BLaER1 treated with 17β-estradiol and CSF1 and Interleukin-3, amounts not matched to agents 10 nM and 100 nM (cell line): ENCODE data around the gene DNAH5.

ENCODE experiments used
- H3K27ac ChIP-seq, 11 experiments: shearing (Covaris generic); formaldehyde crosslinking; 2 replicates each; pipeline ENCODE4 v1.8.1; 2022
- H3K27me3 ChIP-seq, 11 experiments: shearing (Covaris generic); formaldehyde crosslinking; 2 replicates each; pipeline ENCODE4 v1.8.1; 2022
- H3K36me3 ChIP-seq, 11 experiments: shearing (Covaris generic); formaldehyde crosslinking; 2 replicates each; pipeline ENCODE4 v1.8.1; 2022
- H3K4me1 ChIP-seq, 10 experiments: shearing (Covaris generic); formaldehyde crosslinking; 2 replicates each; pipeline ENCODE4 v1.8.1; 2022
- H3K4me2 ChIP-seq, 11 experiments: shearing (Covaris generic); formaldehyde crosslinking; 2 replicates each; pipeline ENCODE4 v1.8.1; 2022
- H3K4me3 ChIP-seq, 10 experiments: shearing (Covaris generic); formaldehyde crosslinking; 2 replicates each; pipeline ENCODE4 v1.8.1; 2022
- H3K9ac ChIP-seq, 11 experiments: shearing (Covaris generic); formaldehyde crosslinking; 2 replicates each; pipeline ENCODE4 v1.8.1; 2022
- H3K9me3 ChIP-seq, 11 experiments: shearing (Covaris generic); formaldehyde crosslinking; replicated peaks in 1 of 11; 2 replicates each; pipeline ENCODE4 v1.8.1; 2022
- H4K20me1 ChIP-seq, 11 experiments: shearing (Covaris generic); formaldehyde crosslinking; 2 replicates each; pipeline ENCODE4 v1.8.1; 2022
- Cebpa-rat ChIP-seq, 11 experiments: shearing (Covaris generic); IDR thresholded peaks; 2 replicates each; pipeline ENCODE4 v1.8.1; 2022

DNAH5 gene

DNA sequence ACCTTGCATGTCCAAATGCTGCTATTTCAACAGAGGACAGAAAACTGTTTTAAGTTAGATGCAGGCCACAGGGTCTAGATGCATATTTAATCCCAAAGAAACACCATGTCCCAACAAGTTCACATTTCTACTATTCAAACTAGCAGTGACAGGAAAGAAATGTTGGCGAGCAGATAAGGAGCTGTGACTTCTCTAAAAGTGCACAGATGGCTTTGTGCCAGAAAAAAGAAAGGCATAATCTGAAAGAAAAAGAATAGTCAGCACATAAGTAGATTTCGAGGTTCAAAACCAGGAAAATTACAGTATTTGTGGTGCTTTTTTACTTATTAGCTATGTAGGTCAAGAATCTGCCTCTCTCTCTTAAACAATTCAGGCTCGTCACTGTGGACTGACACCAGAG lies 178.3 kb downstream of the DNAH5 start:
- no peak for TF ChIP-seq Cebpa-rat (IDR thresholded peaks at IDR 0.05)
- H4K20me1 ChIP-seq = no peaks in the 10 kb centered on the region
- H3K36me3 ChIP-seq = no peaks in the 10 kb centered on the region
- peaks cover 0 to 4% (median 0%) of the 10 kb centered on the region in 11 experiments; a peak in 2 of 22 replicates for H3K9me3 ChIP-seq
- H3K4me2 ChIP-seq = no peak overlapping the region
- no peak overlapping the region for H3K4me3 ChIP-seq
- H3K9ac ChIP-seq = no peak overlapping the region
- no peaks in the 10 kb centered on the region for H3K27me3 ChIP-seq
- no peak overlapping the region for H3K27ac ChIP-seq
- H3K4me1 ChIP-seq = peaks cover 0 to 19% (median 0%) of the 10 kb centered on the region in 10 experiments; a peak in 7 of 20 replicates

DNA sequence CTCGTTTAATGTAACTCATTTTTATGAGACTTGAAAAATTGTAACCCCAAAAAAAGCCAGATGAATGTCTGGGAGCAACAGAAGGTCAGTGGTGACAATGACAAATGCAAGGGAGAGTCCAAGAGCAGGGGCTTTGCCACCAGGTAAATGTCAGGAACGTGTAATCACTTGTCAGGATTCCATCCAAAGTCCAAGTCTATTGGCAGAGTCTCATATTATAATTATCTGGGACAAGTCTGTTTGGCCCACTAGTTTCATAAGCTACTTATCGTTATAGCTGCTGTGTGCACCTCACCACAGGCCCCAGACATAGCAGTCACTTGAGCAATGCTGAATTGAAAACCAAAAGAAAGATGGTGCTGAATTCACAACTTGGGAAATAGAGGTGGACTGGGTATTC lies 180.8 kb downstream of the DNAH5 start:
- H3K4me1 ChIP-seq = peaks cover 0 to 5% (median 0%) of the 10 kb centered on the region in 10 experiments; a peak in 7 of 20 replicates
- H3K27me3 ChIP-seq = no peaks in the 10 kb centered on the region
- no peaks in the 10 kb centered on the region for H4K20me1 ChIP-seq
- H3K9me3 ChIP-seq = peaks cover 0 to 4% (median 0%) of the 10 kb centered on the region in 11 experiments; a peak in 2 of 22 replicates
- no peak overlapping the region for H3K4me3 ChIP-seq
- no peak overlapping the region for H3K27ac ChIP-seq
- no peaks in the 10 kb centered on the region for H3K36me3 ChIP-seq
- no peak overlapping the region for H3K9ac ChIP-seq
- no peak overlapping the region for H3K4me2 ChIP-seq
- no peak for TF ChIP-seq Cebpa-rat (IDR thresholded peaks at IDR 0.05)

DNA sequence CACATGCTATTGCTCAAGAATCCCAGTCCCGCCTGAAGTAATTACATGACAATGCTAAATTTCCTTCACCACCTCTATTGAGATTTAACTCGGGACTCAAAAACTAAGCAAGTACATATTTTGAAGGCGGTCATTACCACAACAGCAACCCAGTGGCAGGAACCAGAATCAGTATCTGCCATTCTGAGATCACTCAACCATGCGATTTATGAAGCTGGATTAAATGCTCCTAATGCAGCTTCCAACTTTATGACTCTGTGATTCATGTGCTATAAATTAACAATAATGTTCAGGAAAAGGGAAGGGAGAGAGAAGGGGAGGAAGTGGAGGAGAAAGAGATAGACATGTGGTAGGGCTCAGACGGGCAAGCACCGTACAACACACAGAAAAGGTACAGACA lies 194.7 kb downstream of the DNAH5 start:
- no peak for TF ChIP-seq Cebpa-rat (IDR thresholded peaks at IDR 0.05)
- no peaks in the 10 kb centered on the region for H4K20me1 ChIP-seq
- no peak overlapping the region for H3K9ac ChIP-seq
- no peak overlapping the region for H3K4me2 ChIP-seq
- no peaks in the 10 kb centered on the region for H3K4me1 ChIP-seq
- H3K27ac ChIP-seq = no peak overlapping the region
- H3K4me3 ChIP-seq = no peak overlapping the region
- no peaks in the 10 kb centered on the region for H3K9me3 ChIP-seq
- no peaks in the 10 kb centered on the region for H3K27me3 ChIP-seq
- H3K36me3 ChIP-seq = no peaks in the 10 kb centered on the region

DNA sequence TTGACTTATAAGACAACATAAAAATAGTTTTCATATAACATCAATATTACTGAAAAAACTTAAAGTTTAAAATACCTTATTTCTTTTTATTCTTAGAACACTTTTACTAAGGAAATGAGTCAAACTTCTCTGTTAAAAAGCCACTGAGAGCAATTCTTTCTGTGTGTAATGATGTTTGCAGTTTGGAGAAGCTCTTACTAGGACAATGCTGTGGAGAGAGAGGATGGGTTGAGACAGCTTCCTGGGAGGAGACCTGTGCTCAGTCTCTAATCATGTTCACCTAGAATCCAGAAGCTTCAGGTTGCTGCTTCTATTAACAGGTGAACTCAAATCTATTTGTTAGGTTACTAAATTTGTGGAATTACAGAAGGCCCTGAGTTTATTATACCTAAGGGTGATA lies 198.5 kb downstream of the DNAH5 start:
- no peaks in the 10 kb centered on the region for H4K20me1 ChIP-seq
- H3K36me3 ChIP-seq = no peaks in the 10 kb centered on the region
- H3K27me3 ChIP-seq = no peaks in the 10 kb centered on the region
- H3K4me1 ChIP-seq = no peaks in the 10 kb centered on the region
- no peak overlapping the region for H3K27ac ChIP-seq
- H3K4me2 ChIP-seq = no peak overlapping the region
- no peak overlapping the region for H3K9ac ChIP-seq
- no peak for TF ChIP-seq Cebpa-rat (IDR thresholded peaks at IDR 0.05)
- no peaks in the 10 kb centered on the region for H3K9me3 ChIP-seq
- no peak overlapping the region for H3K4me3 ChIP-seq

DNA sequence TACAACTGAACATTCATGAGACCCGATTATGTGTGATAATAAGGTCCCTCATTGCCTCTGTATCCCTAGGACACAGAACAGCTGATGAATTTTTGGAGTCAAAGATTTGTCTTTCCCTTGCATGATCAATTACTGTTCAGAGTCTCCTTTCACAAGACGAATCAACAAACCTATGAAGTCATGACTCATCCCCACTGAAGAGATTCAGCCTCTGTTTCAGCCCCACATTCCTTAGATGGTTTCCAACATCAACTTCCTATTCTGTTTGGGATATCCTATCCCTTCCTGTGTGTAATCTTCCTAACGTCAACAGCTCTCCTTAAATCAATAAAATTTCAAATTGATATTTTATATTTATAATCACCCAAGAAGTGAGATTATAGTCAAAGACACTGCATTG lies 199.0 kb downstream of the DNAH5 start:
- Histone ChIP-seq H4K20me1 (no peaks in the 10 kb centered on the region), H3K9ac (no peak overlapping the region), H3K27ac (no peak overlapping the region), H3K9me3 (no peaks in the 10 kb centered on the region), H3K4me1 (no peaks in the 10 kb centered on the region), H3K4me3 (no peak overlapping the region), H3K27me3 (no peaks in the 10 kb centered on the region), H3K4me2 (no peak overlapping the region), H3K36me3 (no peaks in the 10 kb centered on the region)
- TF ChIP-seq Cebpa-rat (IDR thresholded peaks at IDR 0.05) = no peak

DNA sequence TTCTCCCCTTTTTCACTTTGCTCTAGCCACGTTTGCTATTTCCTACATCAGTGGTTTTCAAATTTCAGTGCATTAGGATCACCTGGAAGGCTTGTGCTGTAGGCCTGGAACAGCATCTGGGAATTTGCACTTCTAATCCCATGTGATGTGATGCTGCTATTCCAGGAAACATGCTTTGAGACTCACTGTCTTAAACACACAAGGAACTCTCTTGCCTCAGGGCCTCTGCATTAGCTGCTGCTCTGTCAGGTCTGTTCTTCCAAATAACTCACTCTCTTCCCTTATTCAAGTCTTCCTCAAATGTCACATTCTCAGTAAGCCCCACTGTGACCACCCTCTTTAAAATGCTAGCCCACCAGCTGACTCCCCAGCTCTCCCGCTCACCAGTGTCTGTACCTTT lies 204.0 kb downstream of the DNAH5 start:
- peaks cover 0 to 4% (median 0%) of the 10 kb centered on the region in 11 experiments; a peak in 1 of 22 replicates for H3K9me3 ChIP-seq
- TF ChIP-seq Cebpa-rat (IDR thresholded peaks at IDR 0.05) = no peak

DNA sequence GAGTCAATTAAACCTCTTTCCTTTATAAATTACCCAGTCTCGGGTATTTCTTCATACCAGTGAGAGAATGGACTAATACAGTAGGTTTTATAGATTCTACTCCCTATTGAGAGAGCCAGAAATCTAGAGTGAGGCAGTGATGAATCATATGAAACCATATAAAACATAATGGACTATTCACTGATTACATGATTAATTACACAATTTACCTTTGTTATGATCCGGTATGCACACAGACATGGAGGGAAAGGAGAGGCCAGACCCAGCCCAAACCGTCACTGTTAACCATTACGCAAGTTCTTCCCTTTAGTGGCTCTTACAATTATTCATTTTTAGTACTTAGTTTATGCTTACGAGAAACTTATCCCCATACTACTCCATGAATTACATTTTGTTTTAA lies 205.0 kb downstream of the DNAH5 start:
- Histone ChIP-seq H3K4me2 (no peak overlapping the region), H3K36me3 (no peaks in the 10 kb centered on the region), H4K20me1 (no peaks in the 10 kb centered on the region), H3K4me1 (no peaks in the 10 kb centered on the region), H3K27me3 (no peaks in the 10 kb centered on the region), H3K27ac (no peak overlapping the region), H3K9ac (no peak overlapping the region), H3K9me3 (peaks cover 0 to 4% (median 0%) of the 10 kb centered on the region in 11 experiments; a peak in 1 of 22 replicates), H3K4me3 (no peak overlapping the region)
- no peak for TF ChIP-seq Cebpa-rat (IDR thresholded peaks at IDR 0.05)

More for the DNA sequence above, 204.0 kb downstream of the DNAH5 start:
- Histone ChIP-seq H3K9ac (no peak overlapping the region), H4K20me1 (no peaks in the 10 kb centered on the region), H3K4me3 (no peak overlapping the region), H3K36me3 (no peaks in the 10 kb centered on the region), H3K27me3 (no peaks in the 10 kb centered on the region), H3K4me1 (no peaks in the 10 kb centered on the region), H3K4me2 (no peak overlapping the region), H3K27ac (no peak overlapping the region)

DNA sequence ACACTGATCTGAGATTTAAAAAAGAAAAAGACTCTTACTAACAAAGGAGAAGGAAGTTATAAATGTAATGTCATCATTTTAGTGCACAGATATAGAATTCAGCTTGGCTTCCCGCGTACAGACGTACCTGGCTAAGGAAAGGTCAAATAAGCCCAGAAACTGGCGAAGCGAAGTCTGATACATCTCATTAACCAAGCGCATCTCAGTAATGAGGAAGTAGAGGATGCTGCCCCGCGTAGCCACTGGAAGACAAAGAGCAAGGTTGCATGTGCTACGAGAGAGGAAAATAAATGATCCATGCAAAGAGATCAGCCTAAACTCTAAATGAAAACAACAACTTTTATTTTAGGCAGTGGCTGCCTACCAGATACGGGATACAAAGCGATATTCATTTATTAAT lies 208.8 kb downstream of the DNAH5 start:
- Histone ChIP-seq H3K27ac (no peak overlapping the region), H3K4me2 (no peak overlapping the region), H3K27me3 (no peaks in the 10 kb centered on the region), H3K9ac (no peak overlapping the region), H3K4me1 (no peaks in the 10 kb centered on the region), H3K36me3 (no peaks in the 10 kb centered on the region), H4K20me1 (no peaks in the 10 kb centered on the region), H3K4me3 (no peak overlapping the region), H3K9me3 (peaks cover 0 to 4% (median 0%) of the 10 kb centered on the region in 11 experiments; a peak in 1 of 22 replicates)
- no peak for TF ChIP-seq Cebpa-rat (IDR thresholded peaks at IDR 0.05)

DNA sequence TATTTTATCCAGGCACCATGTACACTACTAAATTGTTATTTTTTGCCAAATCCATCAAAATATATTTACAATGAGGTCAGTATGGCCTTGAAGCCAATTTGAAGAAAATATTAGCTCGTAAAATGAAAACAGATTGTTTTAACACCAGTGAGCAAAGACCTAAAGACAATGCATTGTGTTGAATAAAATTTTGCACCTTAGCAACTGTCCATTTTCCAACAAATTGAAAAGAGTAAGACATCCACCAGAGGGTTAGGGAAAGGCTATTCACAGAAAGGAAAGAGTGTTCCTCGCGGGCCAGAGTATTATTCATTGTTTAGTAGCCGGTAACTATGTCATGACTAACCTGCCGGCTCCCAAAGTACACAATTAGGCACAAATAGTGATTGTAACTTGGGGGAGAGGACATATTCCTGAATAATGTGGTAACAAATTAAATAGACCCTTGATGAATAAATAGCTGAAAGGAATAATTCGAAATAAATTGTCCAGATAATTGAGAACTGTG lies 213.3 kb downstream of the DNAH5 start:
- no peak for TF ChIP-seq Cebpa-rat (IDR thresholded peaks at IDR 0.05)
- H3K4me3 ChIP-seq = no peak overlapping the region
- H3K27me3 ChIP-seq = no peaks in the 10 kb centered on the region
- H3K9me3 ChIP-seq = 0 out of 22 replicates have a peak, but pooled peaks cover 0 to 4% (median 0%) of the 10 kb centered on the region in 11 experiments
- no peaks in the 10 kb centered on the region for H3K36me3 ChIP-seq
- no peaks in the 10 kb centered on the region for H3K4me1 ChIP-seq
- no peak overlapping the region for H3K27ac ChIP-seq
- no peak overlapping the region for H3K9ac ChIP-seq
- H3K4me2 ChIP-seq = no peak overlapping the region
- H4K20me1 ChIP-seq = no peaks in the 10 kb centered on the region

DNA sequence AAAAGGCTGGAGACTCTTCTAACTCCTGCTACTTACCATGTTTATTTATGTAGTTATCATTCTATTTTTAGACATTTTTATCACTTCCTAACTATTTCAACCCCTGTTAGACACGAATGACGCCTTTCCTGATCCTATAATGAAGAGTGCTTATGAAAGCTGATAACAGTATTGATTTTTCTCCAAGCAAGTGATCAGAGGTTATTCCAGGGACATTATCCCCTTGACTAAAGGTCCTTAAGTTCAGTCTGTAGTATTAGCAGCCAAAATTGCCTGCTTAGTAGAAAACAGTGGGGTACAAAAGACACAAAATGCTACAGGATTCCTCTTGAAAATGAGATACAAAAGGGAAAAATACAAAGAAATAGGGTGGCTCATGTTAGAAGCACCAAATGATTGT lies 235.6 kb downstream of the DNAH5 start:
- no peaks in the 10 kb centered on the region for H3K4me1 ChIP-seq
- TF ChIP-seq Cebpa-rat (IDR thresholded peaks at IDR 0.05) = no peak
- H3K4me2 ChIP-seq = no peak overlapping the region
- H3K9me3 ChIP-seq = no peaks in the 10 kb centered on the region
- no peaks in the 10 kb centered on the region for H3K27me3 ChIP-seq
- H4K20me1 ChIP-seq = no peaks in the 10 kb centered on the region
- H3K36me3 ChIP-seq = no peaks in the 10 kb centered on the region
- no peak overlapping the region for H3K9ac ChIP-seq
- H3K27ac ChIP-seq = no peak overlapping the region
- H3K4me3 ChIP-seq = no peak overlapping the region
